MM.1S (cell line): Measurements from ENCODE around the gene FES.

Experiments used
- EZH2phosphoT487 ChIP-seq: fragments of 300-600 bp; sonication (generic); IDR thresholded peaks from 2 replicates; pipeline ENCODE4 v1.6.1; 2018; ENCODE audit warnings: antibody characterized with exemption, low read length
- TF ChIP-seq, protein P1 (sequence below): fragments of 300-600 bp; sonication (generic); IDR thresholded peaks from 2 replicates; pipeline ENCODE4 v1.5.1; 2016; ENCODE audit warnings: antibody characterized with exemption, low read length, mixed read lengths

DNA sequence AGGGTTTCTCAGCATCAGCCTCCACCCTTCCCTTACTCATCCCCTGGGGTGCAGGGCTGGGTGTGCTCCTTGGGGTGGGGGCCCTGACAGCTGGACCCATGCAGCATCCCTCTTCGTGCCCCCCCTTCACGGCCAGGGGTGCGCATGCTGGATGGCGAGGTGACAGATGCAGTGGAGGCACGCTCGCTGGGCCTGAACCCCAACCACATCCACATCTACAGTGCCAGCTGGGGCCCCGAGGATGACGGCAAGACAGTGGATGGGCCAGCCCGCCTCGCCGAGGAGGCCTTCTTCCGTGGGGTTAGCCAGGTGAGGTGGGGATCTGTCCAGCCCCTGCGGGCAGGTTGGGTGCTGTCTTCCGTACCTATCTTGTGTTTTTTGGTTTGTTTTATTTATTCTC lies 6.3 kb upstream of the FES start:
- TF ChIP-seq EZH2phosphoT487 = no peak
- TF ChIP-seq, protein P1, sequence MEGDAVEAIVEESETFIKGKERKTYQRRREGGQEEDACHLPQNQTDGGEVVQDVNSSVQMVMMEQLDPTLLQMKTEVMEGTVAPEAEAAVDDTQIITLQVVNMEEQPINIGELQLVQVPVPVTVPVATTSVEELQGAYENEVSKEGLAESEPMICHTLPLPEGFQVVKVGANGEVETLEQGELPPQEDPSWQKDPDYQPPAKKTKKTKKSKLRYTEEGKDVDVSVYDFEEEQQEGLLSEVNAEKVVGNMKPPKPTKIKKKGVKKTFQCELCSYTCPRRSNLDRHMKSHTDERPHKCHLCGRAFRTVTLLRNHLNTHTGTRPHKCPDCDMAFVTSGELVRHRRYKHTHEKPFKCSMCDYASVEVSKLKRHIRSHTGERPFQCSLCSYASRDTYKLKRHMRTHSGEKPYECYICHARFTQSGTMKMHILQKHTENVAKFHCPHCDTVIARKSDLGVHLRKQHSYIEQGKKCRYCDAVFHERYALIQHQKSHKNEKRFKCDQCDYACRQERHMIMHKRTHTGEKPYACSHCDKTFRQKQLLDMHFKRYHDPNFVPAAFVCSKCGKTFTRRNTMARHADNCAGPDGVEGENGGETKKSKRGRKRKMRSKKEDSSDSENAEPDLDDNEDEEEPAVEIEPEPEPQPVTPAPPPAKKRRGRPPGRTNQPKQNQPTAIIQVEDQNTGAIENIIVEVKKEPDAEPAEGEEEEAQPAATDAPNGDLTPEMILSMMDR = no peak
